ENCODE measurements around the gene RASA2.
"Not testable (repeated sequence)": the region's sequence is repeated elsewhere in the genome, so short reads cannot be mapped to it uniquely, and the experiment has no call there.

Gene RASA2

DNA sequence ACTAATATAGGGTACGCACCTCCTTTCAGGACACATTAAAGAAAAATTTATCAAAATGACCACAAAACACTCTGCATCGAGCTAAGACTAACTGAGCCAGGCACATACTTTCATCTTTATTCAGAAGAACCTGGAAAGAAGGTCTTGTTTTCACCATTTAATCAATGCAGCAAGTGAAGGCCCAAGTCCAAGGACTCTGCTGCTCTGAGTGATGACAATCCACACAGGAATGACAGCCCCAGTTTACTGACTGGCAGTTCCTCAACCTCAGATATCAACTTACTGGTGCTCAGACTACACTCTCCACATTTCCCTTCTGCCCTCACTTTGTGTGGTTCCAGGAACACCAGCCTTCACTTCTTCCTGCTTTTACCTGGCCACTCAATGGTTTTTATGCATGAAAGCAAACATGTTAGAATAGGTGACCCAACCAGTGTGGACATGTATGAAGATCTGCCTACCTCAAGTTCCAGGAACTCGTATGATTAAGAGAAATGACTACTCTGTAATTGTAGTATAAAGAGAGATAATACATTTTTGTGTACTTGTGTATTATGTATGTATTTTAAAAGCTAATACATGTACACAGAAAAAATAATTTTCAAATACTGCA is 29.1 kb upstream of the RASA2 start:
- DNase-seq: no peak

DNA sequence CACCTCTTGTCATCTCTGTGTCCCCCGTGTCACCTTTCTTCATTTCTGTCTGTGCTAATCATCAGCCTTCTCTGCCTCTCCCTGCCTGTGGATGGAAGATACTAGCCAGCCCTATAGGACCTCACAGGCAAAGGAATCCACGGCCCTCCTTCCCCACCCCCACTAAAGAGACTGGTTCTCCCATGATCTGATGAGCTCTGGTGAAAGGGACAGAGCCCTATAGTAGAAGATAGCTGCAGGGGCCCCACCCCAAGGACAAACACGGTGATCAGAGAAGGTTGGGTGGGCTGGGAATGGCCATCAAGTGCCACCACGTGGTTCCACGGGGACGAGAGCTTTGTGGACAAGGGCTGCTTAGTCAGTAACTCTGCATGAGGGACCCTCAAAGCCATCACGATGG is 27.8 kb upstream of the RASA2 start:
- no peak for DNase-seq

DNA sequence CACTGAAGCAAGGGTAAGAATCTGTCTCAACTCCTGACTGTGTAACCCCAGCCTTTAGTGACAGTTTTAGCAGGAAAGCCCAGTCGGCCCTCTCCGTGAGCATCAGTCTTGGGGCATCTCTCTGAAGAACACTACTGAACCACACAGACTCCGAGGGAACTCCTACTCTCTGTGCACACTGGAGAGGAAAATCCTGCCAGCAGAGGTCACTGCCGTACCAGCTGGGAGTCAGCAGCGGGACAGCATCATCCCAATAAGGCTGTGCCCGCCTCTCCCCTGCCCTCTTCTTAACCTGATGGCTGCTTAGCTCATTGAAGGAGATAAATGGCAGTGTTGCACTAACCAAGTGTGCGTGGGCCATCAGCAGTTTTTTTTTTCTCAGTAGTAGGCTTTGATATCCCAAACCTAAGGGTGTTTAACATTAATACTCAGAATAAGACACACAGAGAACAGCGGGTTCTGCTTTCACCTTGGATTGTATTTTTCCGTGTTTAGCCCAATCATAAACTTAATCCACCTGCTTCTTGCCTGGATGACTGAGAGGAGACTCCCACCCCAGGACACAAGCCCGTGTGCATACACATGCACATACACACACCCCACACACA is 26.6 kb upstream of the RASA2 start:
- DNase-seq: peak; percentile 91

DNA sequence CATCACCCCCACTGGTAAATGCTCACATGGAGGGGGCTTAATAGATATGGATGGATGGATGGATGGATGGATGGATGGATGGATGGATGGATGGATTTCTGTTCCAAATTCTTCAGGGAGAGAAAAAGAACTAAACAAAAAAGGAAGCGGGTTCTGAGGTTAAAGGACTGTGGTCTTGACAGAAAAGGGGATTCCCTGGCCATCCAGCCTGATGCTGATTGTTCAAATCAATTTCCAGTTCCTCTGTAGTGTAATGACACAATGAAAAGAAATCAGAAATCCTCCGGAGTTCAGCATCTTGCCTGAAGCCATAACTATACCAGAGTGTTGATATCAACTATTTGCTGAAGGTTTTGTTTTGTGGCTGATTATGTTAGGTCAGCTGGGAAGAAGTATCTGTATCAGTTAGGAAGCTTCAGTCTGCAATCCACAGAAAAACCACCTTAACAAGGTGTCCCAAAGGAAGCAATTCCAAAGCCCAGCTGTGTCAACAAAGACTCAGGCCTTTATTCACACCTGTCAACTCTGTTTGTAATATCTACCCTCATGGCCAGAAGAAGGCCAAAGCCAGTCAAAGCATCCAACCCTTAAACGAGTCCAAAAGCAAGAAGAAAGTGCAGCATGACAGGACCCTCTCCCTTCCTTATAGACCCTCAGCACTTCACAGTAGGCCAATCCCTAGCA is 24.5 kb upstream of the RASA2 start:
- no peak for DNase-seq

DNA sequence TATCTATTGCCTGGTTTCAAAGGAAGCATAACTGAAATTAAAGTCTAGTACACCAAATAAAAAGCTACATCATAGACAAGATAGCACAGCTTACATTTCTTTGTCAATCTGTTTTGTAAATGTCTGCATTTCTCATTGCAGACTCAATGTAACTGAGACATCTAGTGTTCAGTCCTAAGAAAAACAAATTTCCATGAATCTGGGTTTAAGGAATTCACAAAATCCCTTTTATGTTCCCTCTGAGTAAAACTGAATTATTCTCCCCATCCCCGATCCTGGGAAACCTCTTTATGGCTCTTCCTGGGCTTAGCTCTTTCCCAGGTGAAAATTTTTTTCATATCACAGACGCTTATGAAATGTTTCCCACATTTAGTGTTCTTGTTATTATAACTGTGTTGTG is 21.6 kb upstream of the RASA2 start:
- no peak for DNase-seq

DNA sequence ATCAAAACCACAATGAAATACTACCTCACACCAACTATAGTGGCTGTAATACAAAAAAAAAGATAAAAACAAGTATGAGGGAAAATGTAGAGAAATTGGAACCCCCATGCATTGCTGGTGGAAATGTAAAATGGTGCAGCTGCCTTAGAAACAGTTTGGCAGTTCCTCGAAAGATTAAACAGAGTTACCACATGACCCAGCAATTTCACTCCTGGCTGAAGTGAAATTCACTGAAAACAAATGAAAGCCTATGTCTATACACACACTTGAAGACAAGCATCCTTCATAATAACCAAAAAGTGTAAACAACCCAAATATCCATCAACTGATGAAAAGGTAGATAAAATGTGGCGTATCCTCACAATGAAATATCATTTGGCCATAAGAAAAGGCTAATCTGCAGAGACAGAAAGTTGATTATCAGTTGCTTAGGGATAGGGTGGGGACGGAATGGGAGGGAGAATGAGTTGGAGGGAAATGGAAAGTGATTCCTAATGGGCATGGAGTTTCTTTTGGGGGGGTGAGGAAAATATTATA is 20.1 kb upstream of the RASA2 start:
- no peak for DNase-seq

DNA sequence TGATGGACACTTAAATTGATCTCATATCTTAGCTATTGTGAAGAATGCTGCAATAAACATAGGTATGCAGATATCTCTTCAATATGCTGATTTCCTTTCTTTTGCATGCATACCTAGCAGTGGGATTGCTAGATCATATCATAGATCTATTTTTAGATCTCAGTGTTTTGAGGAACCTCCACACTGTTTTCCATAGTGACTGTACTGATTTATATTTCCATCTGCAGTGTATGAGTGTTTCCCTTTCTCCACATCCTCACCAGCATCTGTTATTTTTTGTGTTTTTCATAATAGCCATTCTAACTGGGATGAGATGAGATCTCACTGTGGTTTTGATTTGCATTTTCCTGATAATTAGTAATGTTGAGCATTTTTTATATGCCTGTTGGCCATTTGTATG is 17.1 kb upstream of the RASA2 start:
- DNase-seq: no peak

DNA sequence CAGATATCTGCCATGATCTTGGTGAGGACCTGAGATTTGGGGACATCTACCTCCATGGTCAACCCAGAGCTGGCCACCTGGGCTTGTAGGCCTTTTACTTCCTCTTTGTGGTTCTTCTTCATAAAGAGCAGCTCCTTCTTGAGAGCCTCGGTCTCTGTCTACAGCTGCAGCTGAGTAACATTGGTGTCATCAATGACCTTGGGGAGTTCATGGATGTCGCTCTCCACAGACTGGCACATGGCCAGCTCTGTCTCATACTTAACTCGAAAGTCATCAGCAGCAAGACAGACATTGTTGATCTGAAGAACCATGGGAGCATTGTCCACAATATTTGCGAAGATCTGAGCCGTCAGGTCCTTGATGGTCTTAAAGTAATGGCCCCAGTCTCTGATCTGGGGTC is 15.7 kb upstream of the RASA2 start:
- DNase-seq: no peak

DNA sequence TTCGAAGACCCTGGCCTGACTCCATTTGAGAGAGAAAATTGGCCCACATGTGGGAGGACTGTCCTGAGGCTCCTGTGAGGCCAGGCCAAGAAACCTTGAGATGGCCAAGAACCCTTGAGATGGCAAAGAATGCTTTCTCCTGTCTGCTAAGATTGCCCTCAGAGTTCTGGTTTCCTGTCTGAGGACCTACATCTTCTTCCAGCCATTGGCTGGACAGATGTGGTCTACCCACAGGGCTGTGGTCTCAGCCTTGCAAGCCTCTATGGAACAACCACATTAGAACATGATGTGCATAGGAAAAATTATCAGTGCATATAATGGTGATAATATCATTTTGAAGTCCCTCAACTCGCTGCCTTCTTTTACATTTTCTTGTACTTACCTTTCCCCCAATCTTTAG is 10.8 kb upstream of the RASA2 start:
- no peak for DNase-seq

DNA sequence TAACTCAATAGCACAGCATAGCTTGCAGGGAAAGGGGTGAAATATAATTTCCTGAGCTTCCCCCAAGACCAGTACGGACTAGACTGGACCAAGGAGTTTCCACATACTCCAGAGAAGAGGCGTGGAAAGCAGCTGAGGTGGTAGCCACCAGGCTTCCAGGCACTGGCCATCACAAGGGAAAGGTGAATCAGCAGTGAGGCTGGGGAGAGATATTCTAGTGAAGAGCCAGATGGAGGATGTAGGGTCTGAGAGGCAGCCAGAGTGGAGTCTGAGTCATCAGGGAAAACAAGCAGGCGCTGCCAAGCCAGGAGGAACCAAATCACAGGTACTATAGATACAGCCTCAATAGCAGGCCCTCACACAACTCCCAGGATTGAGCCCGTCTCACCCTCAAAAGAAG is 9.6 kb upstream of the RASA2 start:
- no peak for DNase-seq

DNA sequence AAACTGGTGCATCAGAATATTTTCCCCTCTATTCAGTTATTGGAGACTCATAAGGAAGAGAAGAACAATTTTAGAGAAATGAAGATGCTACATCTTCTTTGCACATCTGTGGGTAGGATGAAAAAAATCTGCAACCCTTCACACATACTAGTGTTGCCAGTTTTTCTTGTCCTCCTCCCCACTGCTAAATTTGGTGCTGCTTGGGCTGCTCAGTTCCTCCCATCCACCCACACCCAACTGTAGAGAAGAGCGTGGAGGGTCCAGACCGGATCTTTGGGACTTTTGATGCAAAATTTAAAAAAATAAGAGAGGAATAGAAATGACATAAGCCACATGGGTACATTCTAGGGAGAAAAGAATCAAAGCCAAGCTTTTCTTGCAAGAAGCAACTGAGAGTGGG is 8.7 kb upstream of the RASA2 start:
- DNase-seq: no peak

DNA sequence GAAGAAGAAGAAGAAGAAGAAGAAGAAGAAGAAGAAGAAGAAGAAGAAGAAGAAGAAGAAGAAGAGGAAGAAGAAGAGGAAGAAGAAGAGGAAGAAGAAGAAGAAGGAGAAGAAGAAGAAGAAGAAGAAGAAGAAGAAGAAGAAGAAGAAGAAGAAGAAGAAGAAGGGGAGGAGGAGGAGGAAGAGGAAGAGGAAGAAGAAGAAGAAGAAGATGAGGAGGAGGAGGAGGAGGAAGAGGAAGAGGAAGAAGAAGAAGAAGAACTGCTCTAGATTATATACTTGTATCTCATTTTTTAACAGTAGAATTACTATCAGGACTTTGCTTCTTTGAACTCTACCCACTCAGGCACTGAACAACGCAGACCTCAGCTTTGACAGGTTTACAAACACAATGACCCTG is 8.0 kb upstream of the RASA2 start:
- not testable (repeated sequence) for DNase-seq

DNA sequence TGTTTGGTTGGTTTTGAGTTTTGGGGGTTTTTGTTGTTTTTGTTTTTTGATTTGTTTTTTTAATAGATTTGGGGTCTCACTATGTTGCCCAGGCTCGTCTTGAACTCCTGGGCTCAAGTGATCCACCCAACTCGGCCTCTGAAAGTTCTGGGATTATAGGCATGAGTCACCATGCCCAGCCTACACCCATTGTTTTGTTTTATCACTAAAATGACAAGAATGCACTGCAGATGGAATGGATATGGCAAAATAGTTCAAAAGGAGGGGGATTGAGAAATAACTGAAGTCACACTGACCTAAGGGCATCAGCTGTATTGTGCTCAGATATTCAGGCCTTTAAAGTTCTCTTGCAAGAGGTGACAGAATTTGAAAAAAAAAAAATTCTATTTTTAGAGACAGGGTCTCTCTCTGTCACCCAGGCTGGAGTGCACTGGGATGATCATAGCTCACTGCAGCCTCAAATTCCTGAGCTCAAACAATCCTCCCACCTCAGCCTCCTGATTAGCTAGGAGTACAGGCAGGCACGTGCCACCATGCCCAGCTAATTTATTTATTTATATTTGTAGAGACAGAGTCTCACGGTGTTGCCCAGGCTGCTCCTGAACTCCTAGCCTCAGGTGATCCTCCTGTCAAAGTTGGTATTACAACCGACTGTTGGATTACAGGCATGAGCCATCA is 4.4 kb upstream of the RASA2 start:
- no peak for DNase-seq

DNA sequence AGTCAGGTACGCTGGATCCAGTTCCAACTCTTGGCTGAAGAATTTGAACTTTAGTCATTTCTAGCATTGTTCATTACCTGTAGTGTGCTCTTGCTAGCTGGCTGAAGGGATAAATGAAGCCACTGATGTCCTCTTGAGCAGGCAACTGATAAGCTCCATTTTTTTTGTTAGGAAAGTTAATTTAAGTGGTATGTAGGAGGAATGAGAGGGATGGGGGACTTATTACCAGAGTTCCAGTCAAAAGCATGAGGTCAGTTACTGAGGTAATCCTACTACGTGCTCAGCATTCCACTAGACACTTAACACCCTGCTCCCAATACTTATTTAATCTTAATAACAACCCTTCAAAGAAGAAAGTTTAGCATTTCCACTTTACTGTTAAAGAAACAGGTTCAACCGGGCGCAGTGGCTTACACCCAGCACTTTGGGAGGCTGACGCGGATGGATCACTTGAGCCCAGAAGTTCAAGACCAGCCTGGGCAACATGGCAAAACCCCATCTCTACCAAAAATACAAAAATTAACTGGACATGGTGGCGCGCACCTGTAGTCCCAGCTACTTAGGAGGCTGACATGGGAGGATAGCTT is 2.0 kb upstream of the RASA2 start:
- no peak for DNase-seq

DNA sequence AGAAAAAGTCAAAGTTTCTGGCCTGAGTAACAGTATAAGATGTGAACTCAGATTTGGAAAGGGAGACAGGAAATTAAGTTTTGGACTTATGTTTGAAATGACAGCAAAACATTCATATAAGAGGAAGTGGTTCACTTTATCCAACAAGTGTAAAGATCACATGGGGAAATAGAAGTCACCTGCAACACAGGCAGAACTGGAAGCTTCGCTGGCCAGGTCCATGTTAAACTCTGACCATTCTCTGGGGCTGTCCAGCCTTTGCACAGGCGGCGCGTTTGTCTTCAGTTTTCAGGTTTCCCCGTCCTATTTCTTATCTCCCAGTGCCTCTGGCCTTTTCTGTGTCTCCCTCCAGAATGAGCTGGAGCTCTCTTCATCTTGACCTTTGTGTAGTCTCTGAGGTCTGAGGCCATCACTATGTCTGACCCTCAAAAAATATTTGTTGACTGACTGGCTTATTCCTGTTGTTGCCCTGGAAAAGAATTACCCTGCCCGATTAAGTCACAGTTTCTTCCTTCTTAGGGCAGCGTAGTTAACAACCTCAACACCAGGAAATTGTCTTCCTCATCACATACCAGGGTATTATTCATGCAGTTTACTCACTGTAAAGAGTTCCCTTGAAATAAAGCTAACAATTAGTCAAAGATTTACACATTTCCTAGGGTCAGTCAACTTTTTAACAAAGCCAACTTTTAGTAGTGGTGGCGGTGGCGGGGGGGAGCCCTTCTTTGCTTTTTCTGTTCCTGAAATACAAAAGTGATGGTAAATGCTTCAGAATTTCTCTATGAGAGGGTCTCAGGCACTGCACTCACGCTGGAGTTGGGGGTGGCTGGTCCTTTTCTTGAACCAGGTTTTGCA is 959 bp upstream of the RASA2 start:
- DNase-seq: peak; percentile 24

DNA sequence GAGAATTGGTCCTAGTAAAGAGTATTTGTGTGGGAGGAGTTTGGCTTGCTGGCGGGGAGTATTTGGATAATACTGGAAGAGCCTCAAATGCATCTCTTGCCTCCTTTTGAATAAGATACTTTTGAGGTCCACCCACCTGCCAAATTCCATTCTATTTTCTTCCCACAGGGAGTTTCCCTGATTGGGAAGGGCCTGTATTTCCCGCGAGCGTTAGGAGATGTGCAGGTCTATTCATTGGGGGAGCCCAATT is 406 bp upstream of the RASA2 start:
- DNase-seq: no peak

DNA sequence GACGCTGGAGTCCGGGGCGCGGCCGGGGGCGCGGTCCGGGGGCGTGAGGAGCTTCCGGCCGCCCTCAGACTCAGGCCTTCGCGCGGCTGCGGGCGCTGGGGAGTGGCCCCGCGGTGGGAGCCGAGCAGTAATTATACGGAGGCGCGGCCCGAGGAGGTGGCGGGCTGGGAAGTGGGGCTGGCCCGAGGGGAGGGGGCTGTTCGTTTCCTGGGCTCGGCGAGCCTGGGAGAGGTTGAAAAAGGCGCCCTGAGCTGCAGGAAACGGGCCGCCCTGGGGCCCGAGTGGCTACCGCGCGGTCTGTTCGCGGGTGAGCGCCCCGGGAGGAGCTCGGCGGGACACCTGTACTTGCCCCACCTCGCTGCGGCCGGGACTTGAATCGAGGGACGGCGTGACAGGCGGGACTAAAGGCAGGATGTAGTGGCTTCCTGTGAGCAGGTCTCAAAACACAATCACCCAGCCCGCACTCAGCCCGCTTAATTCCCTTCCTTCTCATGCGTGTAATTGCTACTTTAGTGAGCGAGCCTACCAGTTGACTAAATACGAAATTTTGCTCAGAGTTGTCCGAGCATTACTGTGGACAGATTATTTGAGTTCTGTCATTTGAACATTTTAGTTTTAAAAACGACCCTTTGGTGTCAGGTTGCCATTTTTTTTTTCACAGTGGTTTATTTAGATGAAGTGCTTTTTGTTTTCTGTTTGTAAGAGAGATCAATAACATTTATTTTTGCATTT is 860 bp downstream of the RASA2 start:
- DNase-seq: peak; percentile 79

DNA sequence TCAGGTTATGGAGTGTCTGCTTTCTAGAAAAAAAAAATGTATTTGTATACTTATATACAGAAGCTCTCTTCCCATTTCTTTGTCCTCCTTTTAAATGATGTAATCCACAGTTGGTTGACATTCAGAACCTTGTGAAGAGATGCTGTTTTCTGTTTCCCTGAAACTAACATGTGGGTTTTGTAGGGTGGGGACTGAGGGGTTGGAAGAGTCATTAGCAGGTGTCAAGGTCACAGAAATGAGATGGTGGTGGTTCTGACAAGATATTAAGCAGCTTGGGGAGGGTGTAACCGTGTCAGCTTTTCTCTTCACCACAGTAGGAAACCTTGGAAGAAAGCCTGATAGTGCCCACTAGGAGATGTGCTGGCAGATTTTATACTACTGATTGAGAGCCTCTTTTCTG is 2.4 kb downstream of the RASA2 start:
- no peak for DNase-seq

DNA sequence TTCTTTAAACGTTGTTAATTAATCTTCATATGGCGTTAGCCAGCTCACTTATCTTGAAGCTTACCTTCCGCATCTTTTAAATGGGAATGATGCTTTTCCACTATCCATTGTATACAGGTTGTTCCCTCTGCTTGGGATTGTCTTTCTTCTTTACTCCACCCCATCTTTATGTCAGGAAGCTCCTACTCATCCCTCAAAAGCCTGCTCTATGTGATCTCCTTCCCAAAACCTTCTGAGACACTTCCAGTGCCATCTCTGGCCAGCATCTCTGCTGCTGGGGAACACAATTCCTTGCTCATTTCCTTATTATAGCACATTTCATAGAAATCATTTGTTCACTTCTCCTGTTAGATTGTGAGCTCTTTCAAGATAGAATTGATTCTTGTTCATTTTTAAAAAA is 4.3 kb downstream of the RASA2 start:
- no peak for DNase-seq

DNA sequence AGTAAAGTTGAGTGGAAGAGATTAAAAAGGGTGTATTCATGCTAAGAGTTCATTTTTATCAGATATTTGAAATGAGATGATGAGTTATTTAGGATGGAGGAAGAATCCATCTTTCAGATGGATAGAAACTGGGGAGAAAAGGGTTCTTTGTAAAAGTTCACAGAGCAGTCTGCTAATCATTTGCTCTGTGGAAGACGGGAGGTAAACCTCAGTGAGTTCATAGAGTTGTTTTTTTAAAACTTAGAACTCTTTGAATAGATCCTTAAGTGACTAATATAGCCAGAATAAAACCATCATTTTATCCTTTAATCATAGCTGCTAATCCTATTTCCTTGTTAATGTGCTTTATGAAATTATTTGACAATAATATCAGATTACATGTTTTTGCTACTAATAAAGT is 5.1 kb downstream of the RASA2 start:
- no peak for DNase-seq

DNA sequence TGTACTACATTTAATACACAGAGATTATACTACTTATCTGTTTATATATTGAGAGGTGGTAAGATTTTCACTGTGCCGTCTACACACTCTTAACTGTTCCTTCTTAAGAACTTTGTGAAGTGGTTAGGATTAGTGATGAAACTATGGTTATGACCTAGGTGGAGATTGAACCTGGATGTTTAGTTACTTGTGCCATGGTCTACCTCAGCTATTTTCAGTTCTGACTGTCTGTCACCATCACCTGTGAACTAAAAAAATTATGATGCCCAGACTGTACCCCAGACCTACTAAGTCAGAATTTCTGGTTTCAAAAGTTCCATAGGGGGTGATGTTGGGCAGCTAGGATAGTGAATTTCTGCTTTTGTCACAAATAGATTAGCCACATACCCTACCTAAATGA is 6.4 kb downstream of the RASA2 start:
- DNase-seq: no peak

DNA sequence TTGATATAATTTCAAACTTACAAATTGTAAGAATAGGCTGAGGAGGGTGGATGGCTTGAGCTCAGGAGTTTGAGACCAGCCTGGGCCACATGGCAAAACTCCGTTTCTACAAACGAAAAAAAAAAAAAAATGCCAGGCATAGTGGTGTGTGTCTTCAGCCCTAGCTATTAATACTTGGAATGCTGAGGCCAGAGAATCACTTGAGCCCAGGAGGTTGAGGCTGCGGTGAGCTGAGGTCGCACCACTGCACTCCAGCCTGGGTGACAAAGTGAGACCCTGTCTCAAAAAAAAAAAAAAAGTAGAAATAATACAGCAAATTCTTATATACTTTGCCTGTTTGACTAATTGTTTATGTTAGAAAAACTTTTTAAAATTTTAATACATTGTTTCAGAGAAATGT is 10.8 kb downstream of the RASA2 start:
- not testable (repeated sequence) for DNase-seq
